GM12878 (cell line): ENCODE data around the gene CGN. TPM values are rescaled to one million over a fixed set of nuclear protein-coding genes. Genes with fewer than 3 reads are reported as not detected.

Experiments used
- ATAC-seq: fragments of 200-7000 bp; cut with Tn5 transposase; 3 replicates; pipeline ENCODE4 v1.9.1; 2020; ENCODE audit warnings: mild to moderate bottlenecking, moderate library complexity
- BruUV-seq: library from RNA; stranded (reverse); fragments of 400-500 nt; replicated peaks from 2 replicates; lab custom pipeline; 2021; lab: Mats Ljungman, UMichigan
- CTCF ChIA-PET: fragments of 300-600 bp; sonication (Branson Sonifier 250); formaldehyde crosslinking; extraction: SDS; loops from one replicate; lab custom pipeline; 2021; ENCODE audit warnings: inconsistent platforms; lab: Yijun Ruan, JAX
- POLR2A ChIA-PET: fragments of 350-600 bp; formaldehyde crosslinking; extraction: SDS; loops from one replicate; lab custom pipeline; 2021; ENCODE audit warnings: inconsistent platforms; lab: Charles Lee
- RAD21 ChIA-PET: fragments of 300-600 bp; sonication (Branson Sonifier 250); formaldehyde crosslinking; loops from one replicate; lab custom pipeline; 2023; ENCODE audit warnings: antibody characterized with exemption; ENCODE audit not compliant: unreplicated experiment; lab: Charles Lee
- SMC1A ChIA-PET: fragments of 300-600 bp; sonication (Branson Sonifier 250); formaldehyde crosslinking; loops from one replicate; lab custom pipeline; 2023; ENCODE audit not compliant: unreplicated experiment, uncharacterized antibody; lab: Charles Lee
- DNase-seq: peaks from one replicate; pipeline ENCODE4 v3.0.0-alpha.2; 2011; ENCODE audit warnings: low read depth, low spot score
- FAIRE-seq: peaks from 3 replicates; lab custom pipeline; 2011; peaks lifted over from hg19 to GRCh38; lab: Jason Lieb, UNC
- H2AFZ ChIP-seq: 2 replicates; pipeline ENCODE4 v1.6.0; 2011; ENCODE audit warnings: low read depth, low read length, control low read depth; ENCODE audit not compliant: control insufficient read depth
- H3K27ac ChIP-seq: 2 replicates; pipeline ENCODE4 v1.5.1; 2011; ENCODE audit warnings: control low read depth; ENCODE audit not compliant: control insufficient read depth, insufficient read depth
- H3K27me3 ChIP-seq, 2 experiments: replicated peaks in 1 of 2; 2 replicates each; pipeline versions ENCODE4 v1.6.0 to v1.6.1; 2011; ENCODE audit warnings: low read length in 1 of 2; ENCODE audit not compliant: control insufficient read depth in 2 of 2, insufficient read depth in 2 of 2
- H3K36me3 ChIP-seq, 2 experiments: 2 replicates each; pipeline ENCODE4 v1.5.1; 2011; ENCODE audit warnings: low read length in 1 of 2; ENCODE audit not compliant: control insufficient read depth in 2 of 2, insufficient read depth in 2 of 2
- H3K4me1 ChIP-seq: 2 replicates; pipeline ENCODE4 v1.6.1; 2011; ENCODE audit warnings: mild to moderate bottlenecking, low read length, moderate library complexity, mixed read lengths; ENCODE audit not compliant: control insufficient read depth, insufficient read depth
- H3K4me2 ChIP-seq: 2 replicates; pipeline ENCODE4 v1.6.0; 2011; ENCODE audit warnings: control low read depth; ENCODE audit not compliant: control insufficient read depth, insufficient read depth
- H3K4me3 ChIP-seq: fragments of 200-600 bp; sonication (generic); 2 replicates; pipeline ENCODE4 v1.5.1; 2016
- H3K79me2 ChIP-seq: 2 replicates; pipeline ENCODE4 v1.6.0; 2011; ENCODE audit warnings: low read length; ENCODE audit not compliant: control insufficient read depth, insufficient read depth
- H3K9ac ChIP-seq: 2 replicates; pipeline ENCODE4 v1.8.0; 2011; ENCODE audit warnings: low read length, control low read depth, mixed read lengths; ENCODE audit not compliant: control insufficient read depth, insufficient read depth
- H3K9me3 ChIP-seq: replicated peaks from 3 replicates; pipeline ENCODE4 v1.5.1; 2011; ENCODE audit warnings: mild to moderate bottlenecking, low read length; ENCODE audit not compliant: control insufficient read depth, insufficient read depth
- H4K20me1 ChIP-seq: 2 replicates; pipeline ENCODE4 v1.6.0; 2011; ENCODE audit not compliant: control insufficient read depth, insufficient read depth
- ATF7 ChIP-seq: fragments of 450-650 bp; IDR thresholded peaks from 2 replicates; pipeline ENCODE4 v1.6.1; 2016; ENCODE audit warnings: low read depth, mild to moderate bottlenecking
- BACH1 ChIP-seq: fragments of 450-650 bp; IDR thresholded peaks from 2 replicates; pipeline ENCODE4 v1.6.1; 2017; ENCODE audit warnings: mild to moderate bottlenecking, borderline replicate concordance
- BHLHE40 ChIP-seq, 2 experiments: fragments of 450-650 bp in 1 of 2; IDR thresholded peaks; 2 replicates each; pipeline ENCODE4 v1.6.1; 2011 to 2017; ENCODE audit warnings: low read depth in 2 of 2, borderline replicate concordance in 1 of 2, improper control_type of control experiment in 1 of 2, low read length in 1 of 2, mild to moderate bottlenecking in 1 of 2
- FOXK2 ChIP-seq: fragments of 450-650 bp; IDR thresholded peaks from 2 replicates; pipeline ENCODE4 v1.6.1; 2017; ENCODE audit warnings: mild to moderate bottlenecking, moderate library complexity
- KLF5 ChIP-seq: fragments of 450-650 bp; IDR thresholded peaks from 2 replicates; pipeline ENCODE4 v1.6.1; 2014; ENCODE audit warnings: mild to moderate bottlenecking; ENCODE audit not compliant: partially characterized antibody
- SIN3A ChIP-seq: IDR thresholded peaks from 2 replicates; pipeline ENCODE4 v1.6.1; 2012; ENCODE audit warnings: low read depth, low read length, improper control_type of control experiment
- YBX1 ChIP-seq: fragments of 450-650 bp; IDR thresholded peaks from 2 replicates; pipeline ENCODE4 v1.6.1; 2016; ENCODE audit warnings: antibody characterized with exemption
- WGBS: methylation state at CpG from one replicate; pipeline ENCODE4 v1.1.6; 2016; ENCODE audit warnings: low lambda C conversion rate; ENCODE audit not compliant: insufficient replicate concordance, insufficient coverage; ENCODE audit errors: missing lambda C conversion rate; 5-methylcytosine and 5-hydroxymethylcytosine counted together
- in situ Hi-C: fragments of 300-500 bp; cut with MboI; formaldehyde crosslinking; loops from 9 replicates; pipeline ENCODE4 v1.14.3; 2018; ENCODE audit warnings: mixed read lengths
- intact Hi-C: fragments of 100-400 bp; cut with micrococcal nuclease; formaldehyde crosslinking; loops from one replicate; pipeline ENCODE4 v1.14.2; 2022; ENCODE audit not compliant: unreplicated experiment
- polyA plus RNA-seq, 11 experiments: library from polyadenylated mRNA; depleted of rRNA in 4 of 11; unstranded in 6 of 11; stranded (reverse) in 5 of 11; fragments of >200 nt; fragmentation: Nextera tagmentation in 4 of 11; fragmentation: Illumina TruSeq in 1 of 11; extraction: Ambion mirVana in 4 of 11; extraction: Trizol in 1 of 11; gene quantifications; 1 replicate in 1 of 11; 2 replicates in 10 of 11; pipeline versions ENCODE4 v1.2.1 to v1.2.3, GENCODE V29; 2011 to 2016; ENCODE audit warnings: inconsistent platforms in 2 of 11, missing spikeins in 2 of 11, low read depth in 1 of 11
- total RNA-seq, 4 experiments: library from RNA; depleted of rRNA in 3 of 4; stranded (reverse); fragments of >200 nt in 3 of 4; fragmentation: Illumina TruSeq in 1 of 4; extraction: Trizol in 1 of 4; gene quantifications; 2 replicates each; pipeline versions ENCODE4 v1.2.1 to v1.2.3, GENCODE V29; 2013 to 2021
- TF ChIP-seq, protein P1 (sequence below): IDR thresholded peaks from 2 replicates; pipeline ENCODE4 v1.6.1; 2012; ENCODE audit warnings: improper control_type of control experiment, low read depth, low read length; ENCODE audit not compliant: insufficient replicate concordance
- TF ChIP-seq, protein P2 (sequence below): fragments of 450-650 bp; formaldehyde crosslinking; IDR thresholded peaks from 2 replicates; pipeline ENCODE4 v1.4.0; 2022; ENCODE audit warnings: mild to moderate bottlenecking, moderate library complexity

The CGN gene
- total and polyA plus RNA-seq, 10 of the 15 experiments (the other 5 are each of a cell fraction or from before 2014, with no cell fraction given), result 0.11 to 6.5 (median 3.4) TPM

DNA sequence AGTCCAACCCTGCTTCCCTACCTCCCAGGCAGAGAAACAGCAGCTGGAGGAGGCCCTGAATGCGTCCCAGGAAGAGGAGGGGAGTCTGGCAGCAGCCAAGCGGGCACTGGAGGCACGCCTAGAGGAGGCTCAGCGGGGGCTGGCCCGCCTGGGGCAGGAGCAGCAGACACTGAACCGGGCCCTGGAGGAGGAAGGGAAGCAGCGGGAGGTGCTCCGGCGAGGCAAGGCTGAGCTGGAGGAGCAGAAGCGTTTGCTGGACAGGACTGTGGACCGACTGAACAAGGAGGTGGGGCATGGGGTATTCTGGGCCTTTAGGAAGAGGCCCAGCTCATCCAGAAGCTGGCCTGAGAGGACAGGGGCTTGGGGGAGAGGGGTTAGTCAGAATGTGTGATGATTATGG lies 19.3 kb downstream of the CGN start:
- Histone ChIP-seq H3K9ac (no peak overlapping the region), H3K4me1 (no peaks in the 10 kb centered on the region), H3K27ac (no peak overlapping the region), H3K36me3 (no peaks in the 10 kb centered on the region), H3K79me2 (no peaks in the 10 kb centered on the region), H3K4me3 (no peak overlapping the region), H3K9me3 (no peaks in the 10 kb centered on the region), H3K4me2 (no peak overlapping the region), H3K27me3 (no peaks in the 10 kb centered on the region), H2AFZ (no peak overlapping the region), H4K20me1 (no peaks in the 10 kb centered on the region)
- TF ChIP-seq ATF7 (no peak), FOXK2 (no peak)
- ChIA-PET CTCF (interaction anchor here (1.4 kb wide), 1 partner anchor 9 kb away, joined by 4 read pairs; no protein-coding TSS in a partner anchor), SMC1A (no interaction called here), RAD21 (no interaction called here), POLR2A (no interaction called here)
- intact Hi-C loops, result no loop called here
- in situ Hi-C loops, result no loop called here
- 60% methylated on average over 11 of the region's 11 CpGs for WGBS
- FAIRE-seq (no peak), DNase-seq (no peak), ATAC-seq (no peak)
- no TSS peak for BruUV-seq

DNA sequence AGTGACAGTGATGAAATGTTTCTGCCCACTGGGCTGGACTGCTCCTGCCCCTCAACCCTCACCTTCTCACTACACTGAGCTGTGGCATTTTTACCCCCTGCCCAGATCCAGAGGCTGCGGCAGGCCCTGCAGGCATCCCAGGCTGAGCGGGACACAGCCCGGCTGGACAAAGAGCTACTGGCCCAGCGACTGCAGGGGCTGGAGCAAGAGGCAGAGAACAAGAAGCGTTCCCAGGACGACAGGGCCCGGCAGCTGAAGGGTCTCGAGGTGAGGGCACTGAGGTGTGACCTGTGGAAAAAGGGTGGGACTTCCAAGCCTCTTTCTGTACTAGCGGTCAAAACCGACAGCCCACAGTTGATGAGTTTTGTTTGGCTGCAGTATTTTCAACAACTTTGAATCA lies 22.7 kb downstream of the CGN start:
- H3K9ac ChIP-seq, result no peak overlapping the region
- H3K4me1 ChIP-seq, result no peaks in the 10 kb centered on the region
- ATAC-seq, result no peak
- CTCF ChIA-PET, result interaction anchor here (1.1 to 2.6 kb wide), 5 partner anchors 39 to 295 kb away, joined by 3 to 8 read pairs (median 4); no protein-coding TSS in a partner anchor
- BruUV-seq, result no TSS peak
- no peak overlapping the region for H3K4me2 ChIP-seq
- H4K20me1 ChIP-seq, result no peaks in the 10 kb centered on the region
- RAD21 ChIA-PET, result interaction anchor here (1.3 kb wide), 1 partner anchor 56 kb away, joined by 3 read pairs; no protein-coding TSS in a partner anchor
- intact Hi-C loops, result loop anchor here (2.0 kb wide), 2 partner anchors 201 to 303 kb away; no protein-coding TSS in a partner anchor
- H3K9me3 ChIP-seq, result no peaks in the 10 kb centered on the region
- H3K27me3 ChIP-seq, result no peaks in the 10 kb centered on the region
- 80% methylated on average over 10 of the region's 10 CpGs for WGBS
- H2AFZ ChIP-seq, result no peak overlapping the region
- no peaks in the 10 kb centered on the region for H3K36me3 ChIP-seq
- H3K4me3 ChIP-seq, result no peak overlapping the region
- DNase-seq, result no peak
- no peaks in the 10 kb centered on the region for H3K79me2 ChIP-seq
- FAIRE-seq, result no peak
- in situ Hi-C loops, result no loop called here
- SMC1A ChIA-PET, result interaction anchor here (2.4 kb wide), 1 partner anchor 89 kb away, joined by 6 read pairs; no protein-coding TSS in a partner anchor
- POLR2A ChIA-PET, result no interaction called here
- no peak overlapping the region for H3K27ac ChIP-seq
- TF ChIP-seq, protein P1, sequence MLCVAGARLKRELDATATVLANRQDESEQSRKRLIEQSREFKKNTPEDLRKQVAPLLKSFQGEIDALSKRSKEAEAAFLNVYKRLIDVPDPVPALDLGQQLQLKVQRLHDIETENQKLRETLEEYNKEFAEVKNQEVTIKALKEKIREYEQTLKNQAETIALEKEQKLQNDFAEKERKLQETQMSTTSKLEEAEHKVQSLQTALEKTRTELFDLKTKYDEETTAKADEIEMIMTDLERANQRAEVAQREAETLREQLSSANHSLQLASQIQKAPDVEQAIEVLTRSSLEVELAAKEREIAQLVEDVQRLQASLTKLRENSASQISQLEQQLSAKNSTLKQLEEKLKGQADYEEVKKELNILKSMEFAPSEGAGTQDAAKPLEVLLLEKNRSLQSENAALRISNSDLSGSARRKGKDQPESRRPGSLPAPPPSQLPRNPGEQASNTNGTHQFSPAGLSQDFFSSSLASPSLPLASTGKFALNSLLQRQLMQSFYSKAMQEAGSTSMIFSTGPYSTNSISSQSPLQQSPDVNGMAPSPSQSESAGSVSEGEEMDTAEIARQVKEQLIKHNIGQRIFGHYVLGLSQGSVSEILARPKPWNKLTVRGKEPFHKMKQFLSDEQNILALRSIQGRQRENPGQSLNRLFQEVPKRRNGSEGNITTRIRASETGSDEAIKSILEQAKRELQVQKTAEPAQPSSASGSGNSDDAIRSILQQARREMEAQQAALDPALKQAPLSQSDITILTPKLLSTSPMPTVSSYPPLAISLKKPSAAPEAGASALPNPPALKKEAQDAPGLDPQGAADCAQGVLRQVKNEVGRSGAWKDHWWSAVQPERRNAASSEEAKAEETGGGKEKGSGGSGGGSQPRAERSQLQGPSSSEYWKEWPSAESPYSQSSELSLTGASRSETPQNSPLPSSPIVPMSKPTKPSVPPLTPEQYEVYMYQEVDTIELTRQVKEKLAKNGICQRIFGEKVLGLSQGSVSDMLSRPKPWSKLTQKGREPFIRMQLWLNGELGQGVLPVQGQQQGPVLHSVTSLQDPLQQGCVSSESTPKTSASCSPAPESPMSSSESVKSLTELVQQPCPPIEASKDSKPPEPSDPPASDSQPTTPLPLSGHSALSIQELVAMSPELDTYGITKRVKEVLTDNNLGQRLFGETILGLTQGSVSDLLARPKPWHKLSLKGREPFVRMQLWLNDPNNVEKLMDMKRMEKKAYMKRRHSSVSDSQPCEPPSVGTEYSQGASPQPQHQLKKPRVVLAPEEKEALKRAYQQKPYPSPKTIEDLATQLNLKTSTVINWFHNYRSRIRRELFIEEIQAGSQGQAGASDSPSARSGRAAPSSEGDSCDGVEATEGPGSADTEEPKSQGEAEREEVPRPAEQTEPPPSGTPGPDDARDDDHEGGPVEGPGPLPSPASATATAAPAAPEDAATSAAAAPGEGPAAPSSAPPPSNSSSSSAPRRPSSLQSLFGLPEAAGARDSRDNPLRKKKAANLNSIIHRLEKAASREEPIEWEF, result no peak
- TF ChIP-seq YBX1 (no peak), SIN3A (no peak), BHLHE40 (IDR thresholded peaks at IDR 0.05; ENCODE audit: borderline replicate concordance in 1 of 2, low read depth in 2 of 2, low read length in 1 of 2) (no peak), KLF5 (no peak), BACH1 (no peak)
- TF ChIP-seq, protein P2, sequence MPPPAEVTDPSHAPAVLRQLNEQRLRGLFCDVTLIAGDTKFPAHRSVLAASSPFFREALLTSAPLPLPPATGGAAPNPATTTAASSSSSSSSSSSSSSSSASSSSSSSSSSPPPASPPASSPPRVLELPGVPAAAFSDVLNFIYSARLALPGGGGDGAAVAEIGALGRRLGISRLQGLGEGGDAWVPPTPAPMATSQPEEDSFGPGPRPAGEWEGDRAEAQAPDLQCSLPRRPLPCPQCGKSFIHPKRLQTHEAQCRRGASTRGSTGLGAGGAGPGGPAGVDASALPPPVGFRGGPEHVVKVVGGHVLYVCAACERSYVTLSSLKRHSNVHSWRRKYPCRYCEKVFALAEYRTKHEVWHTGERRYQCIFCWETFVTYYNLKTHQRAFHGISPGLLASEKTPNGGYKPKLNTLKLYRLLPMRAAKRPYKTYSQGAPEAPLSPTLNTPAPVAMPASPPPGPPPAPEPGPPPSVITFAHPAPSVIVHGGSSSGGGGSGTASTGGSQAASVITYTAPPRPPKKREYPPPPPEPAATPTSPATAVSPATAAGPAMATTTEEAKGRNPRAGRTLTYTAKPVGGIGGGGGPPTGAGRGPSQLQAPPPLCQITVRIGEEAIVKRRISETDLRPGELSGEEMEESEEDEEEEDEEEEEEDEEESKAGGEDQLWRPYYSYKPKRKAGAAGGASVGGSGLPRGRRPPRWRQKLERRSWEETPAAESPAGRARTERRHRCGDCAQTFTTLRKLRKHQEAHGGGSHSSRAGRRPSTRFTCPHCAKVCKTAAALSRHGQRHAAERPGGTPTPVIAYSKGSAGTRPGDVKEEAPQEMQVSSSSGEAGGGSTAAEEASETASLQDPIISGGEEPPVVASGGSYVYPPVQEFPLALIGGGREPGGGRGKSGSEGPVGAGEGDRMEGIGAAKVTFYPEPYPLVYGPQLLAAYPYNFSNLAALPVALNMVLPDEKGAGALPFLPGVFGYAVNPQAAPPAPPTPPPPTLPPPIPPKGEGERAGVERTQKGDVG (CRISPR knock-in tag), result no peak
